ENCODE measurements around the gene LRCH4. TPM values are rescaled to one million over a fixed set of nuclear protein-coding genes. Genes with fewer than 3 reads are reported as not detected.

Gene LRCH4
- total RNA-seq, 3 donors from 2014 or later (not counting 1 experiment from before 2014, with no cell fraction given) = 282 to 296 (median 289) TPM

- Histone ChIP-seq H3K36me3 (ENCODE audit: control insufficient read depth, insufficient read depth, low read length) (peaks cover 2% of the 10 kb centered on the region), H3K4me3 (ENCODE audit: low read length) (no peak overlapping the region), H3K4me1 (ENCODE audit: control insufficient read depth, insufficient read depth, low read length) (peaks cover 2% of the 10 kb centered on the region), H3K9me3 (ENCODE audit: control insufficient read depth, insufficient read depth, low read length) (no peaks in the 10 kb centered on the region), H3K27me3 (ENCODE audit: control insufficient read depth, insufficient read depth, low read length) (no peaks in the 10 kb centered on the region), H3K27ac (ENCODE audit: low read length) (no peak overlapping the region)
- Mint-ChIP-seq H3K27me3 (ENCODE audit: low read depth in 2 of 2) (no peaks in the 10 kb centered on the region), H3K4me3 (no peak overlapping the region), H3K27ac (no peak overlapping the region), H3K9me3 (no peaks in the 10 kb centered on the region), H3K4me1 (peaks cover 0 to 11% of the 10 kb centered on the region in 2 donors), H3K36me3 (no peaks in the 10 kb centered on the region)
- ATAC-seq (no peak), DNase-seq (no peak)
- no peak for TF ChIP-seq CTCF (IDR thresholded peaks at IDR 0.05)
- WGBS (ENCODE audit: insufficient coverage) = 94% methylated on average over 23 of the region's 23 CpGs
- intact Hi-C loops (cut with micrococcal nuclease) = no loop called here
These were observed 34.9 kb upstream of the LRCH4 start for GRCh38 chr7:100620804-100621203.

- H3K4me1 Mint-ChIP-seq = peaks cover 0 to 6% of the 10 kb centered on the region in 2 donors
- no peak overlapping the region for H3K4me3 Mint-ChIP-seq
- H3K4me1 ChIP-seq (ENCODE audit: control insufficient read depth, insufficient read depth, low read length) = no peaks in the 10 kb centered on the region
- H3K27ac ChIP-seq (ENCODE audit: low read length) = no peak overlapping the region
- no peak overlapping the region for H3K4me3 ChIP-seq (ENCODE audit: low read length)
- no peaks in the 10 kb centered on the region for H3K9me3 Mint-ChIP-seq
- no peak overlapping the region for H3K27ac Mint-ChIP-seq
- intact Hi-C loops (cut with micrococcal nuclease) = no loop called here
- H3K36me3 ChIP-seq (ENCODE audit: control insufficient read depth, insufficient read depth, low read length) = peaks cover 2% of the 10 kb centered on the region
- no peaks in the 10 kb centered on the region for H3K27me3 ChIP-seq (ENCODE audit: control insufficient read depth, insufficient read depth, low read length)
- no peaks in the 10 kb centered on the region for H3K27me3 Mint-ChIP-seq (ENCODE audit: low read depth in 2 of 2)
- TF ChIP-seq CTCF (IDR thresholded peaks at IDR 0.05) = no peak
- H3K36me3 Mint-ChIP-seq = no peaks in the 10 kb centered on the region
- DNase-seq = no peak
- no peak for ATAC-seq
- 87% methylated on average over 5 of the region's 6 CpGs for WGBS (ENCODE audit: insufficient coverage)
- H3K9me3 ChIP-seq (ENCODE audit: control insufficient read depth, insufficient read depth, low read length) = no peaks in the 10 kb centered on the region
These were observed 34.3 kb upstream of the LRCH4 start for GRCh38 chr7:100620239-100620638.

GRCh38 chr7:100614308-100614861 is 28.5 kb upstream of the LRCH4 start:
- Histone ChIP-seq H3K9me3 (ENCODE audit: control insufficient read depth, insufficient read depth, low read length) (no peaks in the 10 kb centered on the region), H3K27me3 (ENCODE audit: control insufficient read depth, insufficient read depth, low read length) (no peaks in the 10 kb centered on the region), H3K36me3 (ENCODE audit: control insufficient read depth, insufficient read depth, low read length) (peaks cover 3% of the 10 kb centered on the region), H3K4me3 (ENCODE audit: low read length) (no peak overlapping the region), H3K4me1 (ENCODE audit: control insufficient read depth, insufficient read depth, low read length) (peaks cover 23% of the 10 kb centered on the region), H3K27ac (ENCODE audit: low read length) (no peak overlapping the region)
- DNase-seq (no peak), ATAC-seq (no peak)
- intact Hi-C loops (cut with micrococcal nuclease) = no loop called here
- no peak overlapping the region for H3K4me3 Mint-ChIP-seq
- no peak for TF ChIP-seq CTCF (IDR thresholded peaks at IDR 0.05)
- no peaks in the 10 kb centered on the region for H3K36me3 Mint-ChIP-seq
- H3K27ac Mint-ChIP-seq = no peak overlapping the region
- WGBS (ENCODE audit: insufficient coverage) = 92% methylated on average over 4 of the region's 6 CpGs
- peaks cover 16 to 27% of the 10 kb centered on the region in 2 donors for H3K4me1 Mint-ChIP-seq
- H3K9me3 Mint-ChIP-seq = no peaks in the 10 kb centered on the region
- H3K27me3 Mint-ChIP-seq (ENCODE audit: low read depth in 2 of 2) = no peaks in the 10 kb centered on the region
